ENCODE results near the gene EDC3. TPM values are rescaled to one million over a fixed set of nuclear protein-coding genes. Genes with fewer than 3 reads are reported as not detected.

EDC3 gene
- total RNA-seq, 1 donor from 2014 or later: 49.5 TPM

GRCh38 chr15:74653426-74654102 is 42.3 kb downstream of the EDC3 start:
- no peak overlapping the region for H3K4me3 Mint-ChIP-seq
- H3K9me3 Mint-ChIP-seq: no peaks in the 10 kb centered on the region
- H3K4me1 Mint-ChIP-seq: peaks cover 32% of the 10 kb centered on the region
- intact Hi-C loops (cut with micrococcal nuclease): no loop called here
- DNase-seq (no peak), ATAC-seq (ENCODE audit: low read depth) (no peak)
- POLR2A ChIA-PET: no interaction called here
- TF ChIP-seq CTCF (IDR thresholded peaks at IDR 0.05): no peak
- H3K36me3 Mint-ChIP-seq (ENCODE audit: low read depth): peaks cover 38% of the 10 kb centered on the region
- CTCF ChIA-PET: interaction anchor here (1.4 kb wide), 1 partner anchor 18 kb away, joined by 3 read pairs; no protein-coding TSS in a partner anchor
- no peak overlapping the region for H3K27ac Mint-ChIP-seq
- no peaks in the 10 kb centered on the region for H3K27me3 Mint-ChIP-seq

GRCh38 chr15:74651242-74651741 is 44.5 kb downstream of the EDC3 start:
- intact Hi-C loops (cut with micrococcal nuclease): no loop called here
- Mint-ChIP-seq H3K27ac (no peak overlapping the region), H3K4me1 (peaks cover 32% of the 10 kb centered on the region), H3K9me3 (no peaks in the 10 kb centered on the region), H3K27me3 (no peaks in the 10 kb centered on the region), H3K4me3 (no peak overlapping the region), H3K36me3 (ENCODE audit: low read depth) (peaks cover 57% of the 10 kb centered on the region)
- ATAC-seq (ENCODE audit: low read depth): no peak
- ChIA-PET POLR2A (interaction anchor here (0.6 kb wide), 1 partner anchor 730 kb away, joined by 6 read pairs; no protein-coding TSS in a partner anchor), CTCF (no interaction called here)
- DNase-seq: no peak
- no peak for TF ChIP-seq CTCF (IDR thresholded peaks at IDR 0.05)

GRCh38 chr15:74648051-74648842 is 47.6 kb downstream of the EDC3 start:
- ATAC-seq (ENCODE audit: low read depth) (no peak), DNase-seq (no peak)
- Mint-ChIP-seq H3K4me1 (peaks cover 10% of the 10 kb centered on the region), H3K9me3 (no peaks in the 10 kb centered on the region), H3K4me3 (no peak overlapping the region), H3K36me3 (ENCODE audit: low read depth) (peaks cover 54% of the 10 kb centered on the region), H3K27me3 (no peaks in the 10 kb centered on the region), H3K27ac (no peak overlapping the region)
- CTCF ChIA-PET: interaction anchor here (1.1 to 1.5 kb wide), 2 partner anchors 17 to 302 kb away, joined by 3 read pairs; no protein-coding TSS in a partner anchor
- intact Hi-C loops (cut with micrococcal nuclease): no loop called here
- no peak for TF ChIP-seq CTCF (IDR thresholded peaks at IDR 0.05)
- POLR2A ChIA-PET: no interaction called here

GRCh38 chr15:74646480-74646879 is 49.3 kb downstream of the EDC3 start:
- no peak for TF ChIP-seq CTCF (IDR thresholded peaks at IDR 0.05)
- Mint-ChIP-seq H3K36me3 (ENCODE audit: low read depth) (peaks cover 61% of the 10 kb centered on the region), H3K27me3 (no peaks in the 10 kb centered on the region), H3K4me1 (peaks cover 4% of the 10 kb centered on the region), H3K9me3 (no peaks in the 10 kb centered on the region), H3K27ac (no peak overlapping the region), H3K4me3 (no peak overlapping the region)
- DNase-seq (no peak), ATAC-seq (ENCODE audit: low read depth) (no peak)
- POLR2A ChIA-PET: no interaction called here
- CTCF ChIA-PET: interaction anchor here (1.5 kb wide), 1 partner anchor 15 kb away, joined by 3 read pairs; no protein-coding TSS in a partner anchor
- intact Hi-C loops (cut with micrococcal nuclease): no loop called here

- H3K4me1 Mint-ChIP-seq: no peaks in the 10 kb centered on the region
- H3K36me3 Mint-ChIP-seq (ENCODE audit: low read depth): peaks cover 70% of the 10 kb centered on the region
- H3K9me3 Mint-ChIP-seq: no peaks in the 10 kb centered on the region
- POLR2A ChIA-PET: no interaction called here
- no peak overlapping the region for H3K4me3 Mint-ChIP-seq
- TF ChIP-seq CTCF (IDR thresholded peaks at IDR 0.05): no peak
- CTCF ChIA-PET: no interaction called here
- DNase-seq (no peak), ATAC-seq (ENCODE audit: low read depth) (no peak)
- H3K27ac Mint-ChIP-seq: no peak overlapping the region
- no peaks in the 10 kb centered on the region for H3K27me3 Mint-ChIP-seq
- intact Hi-C loops (cut with micrococcal nuclease): no loop called here
Measured at GRCh38 chr15:74643665-74644204, 52.1 kb downstream of the EDC3 start.
